K562 (cell line): ENCODE measurements around the gene KRTAP5-5. TPM values are rescaled to one million over a fixed set of nuclear protein-coding genes. Genes with fewer than 3 reads are reported as not detected.

Experiments used
- SAFB ChIP-seq: fragments of 200-400 bp; formaldehyde crosslinking; IDR thresholded peaks from 2 replicates; pipeline ENCODE4 v1.6.1; 2017; ENCODE audit warnings: low read depth, low read length, borderline replicate concordance
- SMARCE1 ChIP-seq: fragments of 450-650 bp; IDR thresholded peaks from 2 replicates; pipeline ENCODE4 v1.7.1; 2016; ENCODE audit warnings: mild to moderate bottlenecking
- polyA plus RNA-seq, 8 experiments: library from polyadenylated mRNA; depleted of rRNA in 4 of 8; stranded (reverse) in 5 of 8; unstranded in 3 of 8; fragments of >200 nt; fragmentation: Nextera tagmentation in 2 of 8; fragmentation: Illumina TruSeq in 1 of 8; extraction: Ambion mirVana in 2 of 8; extraction: Trizol in 1 of 8; gene quantifications; 2 replicates each; pipeline versions ENCODE4 v1.2.1 to v1.2.3, GENCODE V29; 2011 to 2014; ENCODE audit warnings: inconsistent platforms in 1 of 8, missing spikeins in 1 of 8
- total RNA-seq, 7 experiments: library from RNA; depleted of rRNA in 6 of 7; stranded (reverse); fragments of >200 nt in 6 of 7; fragmentation: Illumina TruSeq in 2 of 7; extraction: Trizol in 2 of 7; gene quantifications; 2 replicates each; pipeline versions ENCODE4 v1.2.1 to v1.2.3, GENCODE V29; 2011 to 2021; ENCODE audit warnings: low replicate concordance in 1 of 7
- TF ChIP-seq, protein P1 (sequence below): fragments of 450-650 bp; IDR thresholded peaks from 2 replicates; pipeline ENCODE4 v1.6.1; 2016; ENCODE audit warnings: mild to moderate bottlenecking, moderate library complexity
- TF ChIP-seq, protein P2 (sequence below): sonication (generic); formaldehyde crosslinking; IDR thresholded peaks from 2 replicates; pipeline ENCODE4 v1.8.0; 2022; ENCODE audit warnings: mild to moderate bottlenecking, missing genetic modification reagents

KRTAP5-5 gene
- total and polyA plus RNA-seq, 9 of the 15 experiments (the other 6 are each of a cell fraction or from before 2014, with no cell fraction given) = not detected

DNA sequence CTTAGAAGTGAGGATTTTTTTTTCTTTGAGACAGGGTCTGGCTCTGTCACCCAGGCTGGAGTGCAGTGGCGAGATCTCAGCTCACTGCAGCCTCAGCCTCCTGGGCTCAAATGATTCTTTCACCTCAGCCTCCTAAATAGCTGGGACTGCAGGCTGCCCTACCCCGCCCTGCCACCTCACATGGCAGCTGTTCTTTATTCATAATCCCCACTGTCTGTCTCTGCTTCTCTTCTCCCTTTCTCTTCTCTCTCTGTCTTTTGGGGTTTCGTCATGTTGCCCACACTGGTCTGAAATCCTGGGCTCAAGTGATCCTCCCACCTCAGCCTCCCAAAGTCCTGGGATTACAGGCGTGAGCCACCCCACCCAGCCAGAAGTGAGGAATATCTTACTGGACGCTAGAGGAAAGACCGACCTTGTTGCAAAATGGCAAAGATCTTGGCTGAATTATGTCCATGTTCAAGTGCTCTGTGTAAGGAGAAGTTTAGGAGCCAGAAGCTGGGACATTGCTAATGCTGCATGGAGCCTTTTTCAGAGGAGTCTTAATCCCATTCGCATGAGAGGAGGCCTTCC, 21.9 kb downstream of the KRTAP5-5 start (continued):
- TF ChIP-seq, protein P1, sequence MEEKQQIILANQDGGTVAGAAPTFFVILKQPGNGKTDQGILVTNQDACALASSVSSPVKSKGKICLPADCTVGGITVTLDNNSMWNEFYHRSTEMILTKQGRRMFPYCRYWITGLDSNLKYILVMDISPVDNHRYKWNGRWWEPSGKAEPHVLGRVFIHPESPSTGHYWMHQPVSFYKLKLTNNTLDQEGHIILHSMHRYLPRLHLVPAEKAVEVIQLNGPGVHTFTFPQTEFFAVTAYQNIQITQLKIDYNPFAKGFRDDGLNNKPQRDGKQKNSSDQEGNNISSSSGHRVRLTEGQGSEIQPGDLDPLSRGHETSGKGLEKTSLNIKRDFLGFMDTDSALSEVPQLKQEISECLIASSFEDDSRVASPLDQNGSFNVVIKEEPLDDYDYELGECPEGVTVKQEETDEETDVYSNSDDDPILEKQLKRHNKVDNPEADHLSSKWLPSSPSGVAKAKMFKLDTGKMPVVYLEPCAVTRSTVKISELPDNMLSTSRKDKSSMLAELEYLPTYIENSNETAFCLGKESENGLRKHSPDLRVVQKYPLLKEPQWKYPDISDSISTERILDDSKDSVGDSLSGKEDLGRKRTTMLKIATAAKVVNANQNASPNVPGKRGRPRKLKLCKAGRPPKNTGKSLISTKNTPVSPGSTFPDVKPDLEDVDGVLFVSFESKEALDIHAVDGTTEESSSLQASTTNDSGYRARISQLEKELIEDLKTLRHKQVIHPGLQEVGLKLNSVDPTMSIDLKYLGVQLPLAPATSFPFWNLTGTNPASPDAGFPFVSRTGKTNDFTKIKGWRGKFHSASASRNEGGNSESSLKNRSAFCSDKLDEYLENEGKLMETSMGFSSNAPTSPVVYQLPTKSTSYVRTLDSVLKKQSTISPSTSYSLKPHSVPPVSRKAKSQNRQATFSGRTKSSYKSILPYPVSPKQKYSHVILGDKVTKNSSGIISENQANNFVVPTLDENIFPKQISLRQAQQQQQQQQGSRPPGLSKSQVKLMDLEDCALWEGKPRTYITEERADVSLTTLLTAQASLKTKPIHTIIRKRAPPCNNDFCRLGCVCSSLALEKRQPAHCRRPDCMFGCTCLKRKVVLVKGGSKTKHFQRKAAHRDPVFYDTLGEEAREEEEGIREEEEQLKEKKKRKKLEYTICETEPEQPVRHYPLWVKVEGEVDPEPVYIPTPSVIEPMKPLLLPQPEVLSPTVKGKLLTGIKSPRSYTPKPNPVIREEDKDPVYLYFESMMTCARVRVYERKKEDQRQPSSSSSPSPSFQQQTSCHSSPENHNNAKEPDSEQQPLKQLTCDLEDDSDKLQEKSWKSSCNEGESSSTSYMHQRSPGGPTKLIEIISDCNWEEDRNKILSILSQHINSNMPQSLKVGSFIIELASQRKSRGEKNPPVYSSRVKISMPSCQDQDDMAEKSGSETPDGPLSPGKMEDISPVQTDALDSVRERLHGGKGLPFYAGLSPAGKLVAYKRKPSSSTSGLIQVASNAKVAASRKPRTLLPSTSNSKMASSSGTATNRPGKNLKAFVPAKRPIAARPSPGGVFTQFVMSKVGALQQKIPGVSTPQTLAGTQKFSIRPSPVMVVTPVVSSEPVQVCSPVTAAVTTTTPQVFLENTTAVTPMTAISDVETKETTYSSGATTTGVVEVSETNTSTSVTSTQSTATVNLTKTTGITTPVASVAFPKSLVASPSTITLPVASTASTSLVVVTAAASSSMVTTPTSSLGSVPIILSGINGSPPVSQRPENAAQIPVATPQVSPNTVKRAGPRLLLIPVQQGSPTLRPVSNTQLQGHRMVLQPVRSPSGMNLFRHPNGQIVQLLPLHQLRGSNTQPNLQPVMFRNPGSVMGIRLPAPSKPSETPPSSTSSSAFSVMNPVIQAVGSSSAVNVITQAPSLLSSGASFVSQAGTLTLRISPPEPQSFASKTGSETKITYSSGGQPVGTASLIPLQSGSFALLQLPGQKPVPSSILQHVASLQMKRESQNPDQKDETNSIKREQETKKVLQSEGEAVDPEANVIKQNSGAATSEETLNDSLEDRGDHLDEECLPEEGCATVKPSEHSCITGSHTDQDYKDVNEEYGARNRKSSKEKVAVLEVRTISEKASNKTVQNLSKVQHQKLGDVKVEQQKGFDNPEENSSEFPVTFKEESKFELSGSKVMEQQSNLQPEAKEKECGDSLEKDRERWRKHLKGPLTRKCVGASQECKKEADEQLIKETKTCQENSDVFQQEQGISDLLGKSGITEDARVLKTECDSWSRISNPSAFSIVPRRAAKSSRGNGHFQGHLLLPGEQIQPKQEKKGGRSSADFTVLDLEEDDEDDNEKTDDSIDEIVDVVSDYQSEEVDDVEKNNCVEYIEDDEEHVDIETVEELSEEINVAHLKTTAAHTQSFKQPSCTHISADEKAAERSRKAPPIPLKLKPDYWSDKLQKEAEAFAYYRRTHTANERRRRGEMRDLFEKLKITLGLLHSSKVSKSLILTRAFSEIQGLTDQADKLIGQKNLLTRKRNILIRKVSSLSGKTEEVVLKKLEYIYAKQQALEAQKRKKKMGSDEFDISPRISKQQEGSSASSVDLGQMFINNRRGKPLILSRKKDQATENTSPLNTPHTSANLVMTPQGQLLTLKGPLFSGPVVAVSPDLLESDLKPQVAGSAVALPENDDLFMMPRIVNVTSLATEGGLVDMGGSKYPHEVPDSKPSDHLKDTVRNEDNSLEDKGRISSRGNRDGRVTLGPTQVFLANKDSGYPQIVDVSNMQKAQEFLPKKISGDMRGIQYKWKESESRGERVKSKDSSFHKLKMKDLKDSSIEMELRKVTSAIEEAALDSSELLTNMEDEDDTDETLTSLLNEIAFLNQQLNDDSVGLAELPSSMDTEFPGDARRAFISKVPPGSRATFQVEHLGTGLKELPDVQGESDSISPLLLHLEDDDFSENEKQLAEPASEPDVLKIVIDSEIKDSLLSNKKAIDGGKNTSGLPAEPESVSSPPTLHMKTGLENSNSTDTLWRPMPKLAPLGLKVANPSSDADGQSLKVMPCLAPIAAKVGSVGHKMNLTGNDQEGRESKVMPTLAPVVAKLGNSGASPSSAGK = no peak
- TF ChIP-seq SAFB = no peak
- TF ChIP-seq SMARCE1 = no peak
- TF ChIP-seq, protein P2, sequence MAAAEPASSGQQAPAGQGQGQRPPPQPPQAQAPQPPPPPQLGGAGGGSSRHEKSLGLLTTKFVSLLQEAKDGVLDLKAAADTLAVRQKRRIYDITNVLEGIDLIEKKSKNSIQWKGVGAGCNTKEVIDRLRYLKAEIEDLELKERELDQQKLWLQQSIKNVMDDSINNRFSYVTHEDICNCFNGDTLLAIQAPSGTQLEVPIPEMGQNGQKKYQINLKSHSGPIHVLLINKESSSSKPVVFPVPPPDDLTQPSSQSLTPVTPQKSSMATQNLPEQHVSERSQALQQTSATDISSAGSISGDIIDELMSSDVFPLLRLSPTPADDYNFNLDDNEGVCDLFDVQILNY (CRISPR knock-in tag) = no peak
